ENCODE measurements around the gene EGLN1. TPM values are rescaled to one million over a fixed set of nuclear protein-coding genes. Genes with fewer than 3 reads are reported as not detected.

The EGLN1 gene
- total and polyA plus RNA-seq, 4 donors, result 4.5 to 45.1 (median 16.3) TPM

- H3K27me3 ChIP-seq (ENCODE audit: control insufficient read depth in 3 of 3, insufficient read depth in 3 of 3, low read length in 2 of 3), result no peaks in the 10 kb centered on the region
- H3K4me3 ChIP-seq, result no peak overlapping the region
- H3K4me1 ChIP-seq (ENCODE audit: control insufficient read depth in 5 of 5, insufficient read depth in 5 of 5, low read length in 5 of 5), result peaks cover 0 to 8% (median 0%) of the 10 kb centered on the region in 5 donors
- ATAC-seq (ENCODE audit: insufficient read depth, low FRiP score), result no peak
- H3K27ac ChIP-seq (ENCODE audit: low read depth in 1 of 2, low read length in 1 of 2), result no peak overlapping the region
- H3K9me3 ChIP-seq (ENCODE audit: control insufficient read depth in 4 of 4, insufficient read depth in 3 of 4, low read length in 3 of 4), result no peaks in the 10 kb centered on the region
- 92 to 93% methylated on average over 1 of the region's 1 CpG for WGBS, 2 donors
- H3K36me3 ChIP-seq (ENCODE audit: control insufficient read depth in 4 of 4, insufficient read depth in 4 of 4, low read length in 4 of 4), result peaks cover 0 to 6% (median 4%) of the 10 kb centered on the region in 4 donors
- no peak for DNase-seq
- no peak overlapping the region for H3K9ac ChIP-seq (ENCODE audit: insufficient read depth in 1 of 2, low read length in 2 of 2)
- TF ChIP-seq CTCF (IDR thresholded peaks at IDR 0.05; ENCODE audit: control extremely low read depth, extremely low read depth), result no peak
Observed at GRCh38 chr1:231362325-231362724, 59.8 kb downstream of the EGLN1 start.

GRCh38 chr1:231359113-231359512, 63.0 kb downstream of the EGLN1 start:
- Histone ChIP-seq H3K9ac (ENCODE audit: insufficient read depth in 1 of 2, low read length in 2 of 2) (no peak overlapping the region), H3K9me3 (ENCODE audit: control insufficient read depth in 4 of 4, insufficient read depth in 3 of 4, low read length in 3 of 4) (no peaks in the 10 kb centered on the region), H3K27ac (ENCODE audit: low read depth in 1 of 2, low read length in 1 of 2) (no peak overlapping the region), H3K36me3 (ENCODE audit: control insufficient read depth in 4 of 4, insufficient read depth in 4 of 4, low read length in 4 of 4) (peaks cover 0 to 4% (median 2%) of the 10 kb centered on the region in 4 donors), H3K4me3 (no peak overlapping the region), H3K4me1 (ENCODE audit: control insufficient read depth in 5 of 5, insufficient read depth in 5 of 5, low read length in 5 of 5) (peaks cover 0 to 8% (median 0%) of the 10 kb centered on the region in 5 donors), H3K27me3 (ENCODE audit: control insufficient read depth in 3 of 3, insufficient read depth in 3 of 3, low read length in 2 of 3) (no peaks in the 10 kb centered on the region)
- WGBS, 2 donors, result 37 to 73% methylated on average over 6 of the region's 6 CpGs
- no peak for TF ChIP-seq CTCF (IDR thresholded peaks at IDR 0.05; ENCODE audit: control extremely low read depth, extremely low read depth)
- ATAC-seq (ENCODE audit: insufficient read depth, low FRiP score) (no peak), DNase-seq (no peak)

- Histone ChIP-seq H3K9me3 (ENCODE audit: control insufficient read depth in 4 of 4, insufficient read depth in 3 of 4, low read length in 3 of 4) (no peaks in the 10 kb centered on the region), H3K4me1 (ENCODE audit: control insufficient read depth in 5 of 5, insufficient read depth in 5 of 5, low read length in 5 of 5) (peaks cover 0 to 8% (median 0%) of the 10 kb centered on the region in 5 donors), H3K9ac (ENCODE audit: insufficient read depth in 1 of 2, low read length in 2 of 2) (peak overlapping the region in 1 of 2 donors; percentile 61), H3K36me3 (ENCODE audit: control insufficient read depth in 4 of 4, insufficient read depth in 4 of 4, low read length in 4 of 4) (peaks cover 0 to 9% (median 4%) of the 10 kb centered on the region in 4 donors), H3K4me3 (no peak overlapping the region), H3K27ac (ENCODE audit: low read depth in 1 of 2, low read length in 1 of 2) (peak overlapping the region in 1 of 2 donors; percentile 57), H3K27me3 (ENCODE audit: control insufficient read depth in 3 of 3, insufficient read depth in 3 of 3, low read length in 2 of 3) (no peaks in the 10 kb centered on the region)
- WGBS, 2 donors, result 12 to 19% methylated on average over 4 of the region's 4 CpGs
- DNase-seq (peak; percentile 47 to 84 (median 77)), ATAC-seq (ENCODE audit: insufficient read depth, low FRiP score) (peak; percentile 79)
- TF ChIP-seq CTCF (IDR thresholded peaks at IDR 0.05; ENCODE audit: control extremely low read depth, extremely low read depth), result peak; percentile 71
Observed at GRCh38 chr1:231357831-231358354, 64.2 kb downstream of the EGLN1 start.

Measured in lung (tissue), 12 donors.